Erythroblast (primary cell): Measurements from ENCODE around the gene SYDE2.
"Not testable (repeated sequence)": the region's sequence is repeated elsewhere in the genome, so short reads cannot be mapped to it uniquely, and the experiment has no call there.

Source experiments
- DNase-seq, 2 experiments: peaks; one replicate each; lab custom pipeline; 2025; lab: John Stamatoyannopoulos, UW
- GATA1 ChIP-seq: IDR thresholded peaks from 2 replicates; pipeline ENCODE4 v1.6.1; 2011; ENCODE audit warnings: low read depth, mild to moderate bottlenecking, control low read depth, low read length, moderate library complexity
- POLR2A ChIP-seq: IDR thresholded peaks from 2 replicates; pipeline ENCODE4 v1.6.1; 2011; ENCODE audit warnings: mild to moderate bottlenecking, low read length

The SYDE2 gene

DNA sequence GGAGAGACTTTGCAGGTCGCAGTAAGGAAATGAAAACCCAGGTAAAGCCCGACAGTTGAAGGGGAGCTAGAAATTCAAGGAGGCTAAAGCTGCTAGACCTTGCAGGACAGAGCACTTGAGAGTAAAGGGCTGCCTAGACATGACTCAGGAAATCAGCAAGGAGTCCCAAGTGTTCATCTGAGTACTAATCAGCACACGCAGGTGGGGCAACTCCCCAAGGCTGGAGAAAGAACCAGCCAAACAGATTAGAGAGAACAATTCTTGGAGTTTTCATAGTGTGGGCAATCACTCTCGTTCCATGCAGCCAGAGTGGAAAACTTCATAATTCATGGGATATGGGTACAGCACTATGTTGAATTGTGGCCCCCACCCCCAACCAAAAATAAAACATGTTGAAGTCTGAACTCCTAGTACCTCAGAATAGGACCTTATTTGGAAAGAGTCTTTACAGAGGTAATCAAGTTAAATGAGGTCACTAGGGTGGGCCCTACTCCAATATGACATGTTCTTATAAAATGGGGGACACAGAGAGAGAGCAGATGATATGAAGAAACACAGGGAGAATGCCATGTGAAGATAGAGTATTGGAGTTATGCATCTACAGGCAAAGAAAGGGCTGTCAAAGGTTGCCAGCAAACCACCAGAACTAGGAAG is 28.0 kb downstream of the SYDE2 start:
- TF ChIP-seq GATA1 (no peak), POLR2A (no peak)

GRCh38 chr1:85171721-85172120 is 29.1 kb downstream of the SYDE2 start:
- no peak for DNase-seq
- TF ChIP-seq POLR2A (no peak), GATA1 (no peak)

More for the DNA sequence above, 28.0 kb downstream of the SYDE2 start:
- peak; percentile 65 to 75 for DNase-seq

DNA sequence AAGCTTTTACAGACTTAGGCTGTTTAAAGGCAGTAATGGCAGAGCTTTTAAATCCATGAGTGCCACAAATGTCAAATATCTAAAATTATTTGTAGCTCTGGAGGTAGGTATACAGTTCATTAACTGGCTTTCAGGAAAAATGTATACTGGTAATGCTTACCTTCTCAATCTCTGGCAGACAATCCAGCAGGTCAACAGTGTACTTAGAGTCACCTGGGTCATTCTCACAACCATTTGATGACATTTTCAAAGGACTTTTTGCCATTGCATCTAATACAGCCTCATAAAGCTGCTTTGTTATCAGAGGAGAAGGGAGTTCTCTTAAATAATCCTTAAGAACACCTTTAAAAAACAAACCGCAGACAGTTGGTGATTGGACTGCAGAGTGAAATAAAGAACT is 31.9 kb downstream of the SYDE2 start:
- TF ChIP-seq POLR2A (no peak), GATA1 (no peak)

DNA sequence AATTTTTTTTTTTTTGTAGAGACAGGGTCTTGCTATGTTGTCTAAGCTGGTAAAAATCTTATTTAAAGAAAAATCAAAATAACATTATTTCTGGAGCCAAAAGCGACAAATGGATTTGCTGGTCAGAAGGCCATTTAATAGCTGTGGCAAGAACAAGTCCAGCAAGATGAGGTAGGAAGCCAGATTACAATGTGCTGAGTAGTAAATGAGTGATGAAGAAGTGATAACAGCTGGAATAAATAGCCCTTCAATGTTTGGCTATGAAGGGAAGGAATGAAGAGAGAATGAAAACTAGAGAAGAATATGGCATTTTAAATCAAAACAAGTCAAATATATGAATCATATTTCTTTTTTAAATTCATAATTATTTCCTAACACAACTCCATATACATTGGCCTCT is 34.5 kb downstream of the SYDE2 start:
- TF ChIP-seq POLR2A = no peak
- TF ChIP-seq GATA1 = no peak
- DNase-seq = no peak

More for the DNA sequence above, 31.9 kb downstream of the SYDE2 start:
- no peak for DNase-seq

DNA sequence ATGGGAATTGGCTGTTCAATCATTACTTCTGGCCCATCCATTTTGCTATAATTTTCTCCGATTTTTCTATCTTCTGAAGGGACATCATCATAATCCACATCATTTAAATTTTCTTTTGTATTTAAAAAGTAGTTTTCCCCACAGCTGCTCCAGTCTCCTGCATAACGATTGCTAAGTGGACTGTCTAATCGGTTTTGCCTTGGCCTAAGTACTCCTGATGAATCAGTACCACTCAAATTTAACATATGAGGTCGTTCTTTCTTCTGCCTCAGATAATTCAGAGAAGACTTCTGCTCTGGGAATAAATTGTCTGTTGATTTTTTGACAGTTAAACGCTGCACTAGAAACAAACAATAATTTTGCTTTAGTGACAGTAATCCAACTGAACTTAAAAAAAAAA is 41.9 kb downstream of the SYDE2 start:
- TF ChIP-seq GATA1 = no peak
- no peak for TF ChIP-seq POLR2A
- DNase-seq = no peak

GRCh38 chr1:85157436-85157835 is 43.4 kb downstream of the SYDE2 start:
- no peak for TF ChIP-seq GATA1
- no peak for TF ChIP-seq POLR2A
- no peak for DNase-seq

GRCh38 chr1:85153149-85153891 is 47.5 kb downstream of the SYDE2 start:
- no peak for DNase-seq
- TF ChIP-seq POLR2A = no peak
- no peak for TF ChIP-seq GATA1

DNA sequence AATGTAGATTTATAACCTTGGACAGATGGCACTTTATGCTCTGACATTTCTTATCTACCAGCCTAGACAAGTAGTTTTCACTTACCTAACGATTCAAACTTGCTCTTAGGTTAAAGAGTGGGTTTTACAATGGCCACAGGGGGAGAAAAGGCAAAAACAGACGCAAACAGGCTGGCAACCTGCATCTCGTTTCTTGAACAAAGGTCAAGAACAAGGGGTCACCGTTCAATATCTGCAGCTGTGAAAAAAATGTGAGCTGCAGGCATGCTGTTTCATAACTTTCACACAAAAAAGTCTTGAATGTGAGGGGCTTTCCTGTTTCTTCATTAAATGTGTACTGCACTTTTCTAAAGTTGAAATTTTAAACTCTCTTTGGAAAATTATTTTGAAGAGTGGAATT is 49.4 kb downstream of the SYDE2 start:
- TF ChIP-seq POLR2A (no peak), GATA1 (no peak)

GRCh38 chr1:85149805-85150204 is 51.0 kb downstream of the SYDE2 start:
- DNase-seq = no peak
- no peak for TF ChIP-seq GATA1
- no peak for TF ChIP-seq POLR2A

More for the DNA sequence above, 49.4 kb downstream of the SYDE2 start:
- no peak for DNase-seq

DNA sequence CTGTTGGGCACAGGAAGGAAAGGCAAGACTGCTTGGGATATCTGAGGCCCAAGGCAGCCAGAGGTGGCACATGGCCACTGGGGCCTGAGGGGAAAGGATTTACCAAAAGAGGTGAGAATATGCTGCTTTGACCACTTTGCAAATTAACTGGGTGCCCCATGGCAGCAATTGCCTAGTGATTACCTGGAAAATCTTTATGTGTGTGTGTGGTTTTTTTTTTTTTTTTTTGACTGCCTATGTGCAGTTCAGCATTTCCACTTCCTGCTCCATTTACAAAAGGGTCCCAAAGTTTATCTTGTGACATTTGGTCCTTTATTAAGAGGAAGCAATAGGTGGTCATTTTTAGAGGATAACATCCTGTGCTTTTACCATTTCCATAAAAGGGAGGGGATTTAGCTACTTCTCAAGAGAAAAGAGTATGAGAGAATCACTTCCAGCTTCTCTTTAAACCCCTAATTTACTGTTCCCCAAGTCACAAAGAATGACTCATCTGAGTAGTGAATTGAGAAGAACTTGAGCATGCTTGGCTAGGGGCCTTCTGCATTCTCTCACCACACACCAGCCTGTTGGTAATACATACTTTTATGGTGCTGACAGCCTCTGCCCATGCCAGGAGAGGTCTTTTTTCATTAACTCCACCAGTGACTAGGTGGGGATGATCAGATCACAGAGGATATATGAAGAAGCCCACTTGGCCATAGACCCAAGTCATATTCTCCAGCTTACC is 52.1 kb downstream of the SYDE2 start:
- no peak for DNase-seq
- TF ChIP-seq POLR2A (no peak), GATA1 (no peak)

- TF ChIP-seq POLR2A (no peak), GATA1 (no peak)
- DNase-seq = no peak
Observed at GRCh38 chr1:85146972-85147359, 53.9 kb downstream of the SYDE2 start.

DNA sequence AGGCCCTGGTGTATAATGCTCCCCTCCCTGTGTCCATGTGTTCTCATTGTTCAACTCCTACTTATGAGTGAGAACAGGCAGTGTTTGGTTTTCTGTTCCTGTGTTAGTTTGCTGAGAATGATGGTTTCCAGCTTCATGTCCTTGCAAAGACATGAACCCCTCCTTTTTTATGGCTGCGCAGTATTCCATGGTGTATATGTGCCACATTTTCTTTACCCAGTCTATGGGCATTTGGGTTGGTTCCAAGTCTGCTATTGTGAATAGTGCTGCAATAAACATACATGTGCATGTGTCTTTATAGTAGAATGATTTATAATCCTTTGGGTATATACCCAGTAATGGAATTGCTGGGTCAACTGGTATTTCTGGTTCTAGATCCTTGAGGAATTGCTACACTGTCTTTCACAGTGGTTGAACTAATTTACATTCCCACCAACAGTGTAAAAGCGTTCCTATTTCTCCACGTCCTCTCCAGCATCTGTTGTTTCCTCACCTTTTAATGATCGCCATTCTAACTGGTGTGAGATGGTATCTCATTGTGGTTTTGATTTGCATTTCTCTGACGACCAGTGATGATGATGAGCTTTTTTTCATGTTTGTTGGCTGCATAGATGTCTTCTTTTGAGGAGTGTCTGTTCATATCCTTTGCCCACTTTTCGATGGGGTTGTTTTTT is 54.4 kb downstream of the SYDE2 start:
- DNase-seq = not testable (repeated sequence)

DNA sequence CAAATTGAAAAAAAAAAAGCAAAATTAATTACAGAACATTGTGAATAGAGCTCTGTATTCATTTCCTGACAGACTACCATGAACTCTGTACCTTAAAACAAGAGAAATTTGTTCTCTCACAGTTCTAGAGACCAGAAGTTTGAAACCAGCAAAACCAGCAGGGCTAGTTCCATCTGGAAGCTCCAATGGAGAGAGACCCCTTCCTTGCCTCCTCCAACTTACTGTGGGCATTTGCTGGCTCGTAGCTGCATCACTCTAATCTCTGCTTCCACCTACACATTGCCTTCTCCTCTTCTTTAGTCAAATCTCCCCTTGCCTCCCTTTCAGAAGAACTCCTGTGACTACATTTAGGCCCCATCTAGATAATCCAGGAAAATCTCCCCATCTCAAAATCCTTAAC is 56.5 kb downstream of the SYDE2 start:
- TF ChIP-seq POLR2A = no peak
- TF ChIP-seq GATA1 = no peak
- no peak for DNase-seq
